GM12873 (cell line): ENCODE data around the gene FOXA1.

Source experiments
- CTCF ChIP-seq: IDR thresholded peaks from 2 replicates; pipeline ENCODE4 v1.5.1; 2012; ENCODE audit warnings: low read depth, mild to moderate bottlenecking, moderate library complexity, low read length, control low read depth; ENCODE audit not compliant: insufficient read depth; ENCODE audit errors: missing control alignments

FOXA1 gene

DNA sequence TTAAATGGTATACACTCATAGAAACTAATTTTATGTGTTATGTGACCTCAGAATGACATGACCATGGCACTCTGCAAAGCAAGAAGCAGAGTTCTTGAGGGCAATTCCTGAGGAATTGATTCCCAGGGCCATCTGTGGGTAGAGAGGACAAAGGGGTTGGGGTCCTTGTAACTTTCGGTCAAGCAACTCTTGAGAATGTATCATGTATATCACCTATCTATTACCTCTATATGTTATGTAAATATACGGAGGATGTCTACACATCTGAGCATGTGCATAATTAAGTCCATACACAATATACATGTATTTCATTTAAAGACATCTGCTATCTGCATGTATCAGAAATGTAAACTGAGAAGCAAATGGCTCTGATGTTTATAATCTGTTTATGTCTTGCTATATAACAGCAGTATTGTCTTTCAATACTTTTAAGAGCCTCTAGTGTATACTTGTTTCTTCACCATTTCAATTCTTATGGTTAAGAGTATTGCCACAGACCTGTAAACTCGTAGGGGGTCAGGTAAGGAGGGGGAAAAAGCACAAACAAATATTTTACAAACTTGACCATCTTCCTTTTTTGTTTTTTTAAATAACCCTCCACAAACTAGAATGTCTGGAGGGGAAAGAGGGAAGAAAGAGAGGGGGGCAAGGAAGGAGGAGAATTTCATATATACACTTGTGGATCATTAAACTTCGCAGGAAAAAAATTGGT is 4.5 kb downstream of the FOXA1 start:
- no peak for TF ChIP-seq CTCF

DNA sequence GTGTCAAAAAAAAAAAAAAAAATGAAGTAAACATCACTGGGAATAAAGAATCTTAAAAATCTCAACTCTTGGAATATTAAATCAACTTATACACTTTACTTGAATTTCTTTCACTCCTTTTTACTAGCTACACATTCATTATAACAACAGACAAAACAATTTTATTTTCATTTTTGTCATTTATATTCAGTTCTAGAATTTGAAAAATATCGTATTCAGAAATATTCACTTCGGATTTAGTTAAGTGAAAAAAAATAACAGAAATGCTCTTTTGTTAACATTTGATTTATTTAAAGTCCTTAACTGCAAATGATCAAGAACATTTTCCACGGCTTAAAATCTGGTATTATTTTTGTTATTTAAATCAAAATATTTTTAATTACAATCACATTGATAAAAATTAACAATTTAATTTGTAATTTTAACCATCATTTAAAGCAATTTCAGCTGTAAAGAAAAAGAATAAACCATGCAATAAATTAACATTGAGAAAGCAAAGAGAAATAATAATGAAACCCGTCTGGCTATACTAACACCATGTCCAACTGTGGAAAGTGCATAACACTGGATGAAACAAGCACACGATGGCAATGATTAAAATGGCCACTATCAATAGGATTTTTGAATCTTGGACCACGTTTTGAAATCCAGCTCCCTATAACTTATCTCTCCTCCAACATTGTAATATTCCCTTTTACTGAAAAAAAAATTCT is 5.2 kb downstream of the FOXA1 start:
- no peak for TF ChIP-seq CTCF

- TF ChIP-seq CTCF = no peak
Observed at GRCh38 chr14:37588956-37589714, 5.9 kb downstream of the FOXA1 start.

- TF ChIP-seq CTCF = no peak
Observed at GRCh38 chr14:37588667-37588955, 6.4 kb downstream of the FOXA1 start.

DNA sequence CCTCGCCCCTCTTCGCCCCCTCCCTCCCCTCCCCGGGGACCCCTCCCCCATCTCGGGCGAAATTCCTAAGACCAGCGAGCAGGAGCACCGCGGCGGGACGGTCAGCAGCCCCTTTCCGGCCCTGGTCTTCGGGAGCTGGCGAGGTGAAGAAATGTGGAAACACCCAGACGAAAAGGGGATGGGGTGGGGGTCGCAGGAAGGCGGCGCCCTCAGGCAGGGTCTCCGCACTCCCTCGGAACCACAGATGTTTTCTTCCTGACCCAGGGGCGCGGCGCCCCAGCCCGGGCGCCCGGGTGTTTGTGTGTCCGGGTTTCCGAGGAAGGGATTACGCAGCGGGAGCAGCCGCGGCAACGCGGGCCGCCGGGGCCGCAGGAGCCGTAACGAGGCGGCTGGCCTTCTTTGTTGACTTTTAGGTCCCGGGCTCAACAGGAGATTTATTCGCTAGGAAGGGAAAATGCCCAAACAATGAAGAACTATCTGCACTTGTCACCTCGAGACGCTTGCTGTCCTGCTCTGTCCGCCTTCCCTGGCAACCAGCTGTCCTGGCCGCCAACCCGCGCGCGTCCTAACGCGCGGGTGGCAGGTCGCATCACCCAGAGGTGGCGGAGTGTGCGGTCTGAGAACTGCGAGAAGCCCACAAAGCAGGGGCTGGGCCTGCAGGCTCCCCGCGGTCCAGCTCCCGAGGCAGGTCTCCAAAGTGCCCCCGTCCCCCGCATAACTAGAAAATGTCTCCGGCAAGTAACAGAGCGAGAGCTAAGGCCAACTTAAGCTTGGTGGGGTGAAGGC is 7.0 kb downstream of the FOXA1 start:
- TF ChIP-seq CTCF = no peak

DNA sequence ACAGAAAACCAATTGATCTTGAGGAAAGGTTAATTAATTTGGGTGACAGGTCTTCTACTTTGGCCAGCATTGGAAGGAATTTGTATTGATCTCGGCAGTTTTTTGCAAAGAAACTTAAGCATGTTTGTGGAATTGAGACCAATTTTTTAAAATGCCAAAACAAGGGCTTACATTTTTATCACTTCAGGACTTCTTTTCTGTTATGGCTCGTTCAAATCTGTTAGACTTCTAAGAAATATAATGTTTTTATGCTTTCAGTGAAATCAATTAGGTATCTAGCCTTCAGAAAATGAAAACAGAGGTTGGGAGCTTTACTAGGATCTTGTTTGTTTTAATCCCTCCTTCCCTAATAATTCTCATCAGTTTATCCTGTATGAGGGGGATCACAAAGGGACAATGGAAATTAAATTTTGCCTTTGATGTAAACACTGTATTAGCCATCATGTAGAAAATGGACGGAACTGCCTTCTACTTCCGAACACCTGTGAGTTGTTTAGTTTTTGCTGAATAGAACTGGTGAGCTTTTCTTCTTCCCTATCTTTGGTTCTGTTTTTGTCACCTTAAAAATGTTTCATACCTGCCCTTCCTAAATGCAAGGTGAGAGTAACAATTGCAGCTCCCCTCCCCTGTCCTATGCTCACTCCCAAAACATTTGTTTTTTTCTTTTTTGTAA is 7.8 kb downstream of the FOXA1 start:
- TF ChIP-seq CTCF = no peak

DNA sequence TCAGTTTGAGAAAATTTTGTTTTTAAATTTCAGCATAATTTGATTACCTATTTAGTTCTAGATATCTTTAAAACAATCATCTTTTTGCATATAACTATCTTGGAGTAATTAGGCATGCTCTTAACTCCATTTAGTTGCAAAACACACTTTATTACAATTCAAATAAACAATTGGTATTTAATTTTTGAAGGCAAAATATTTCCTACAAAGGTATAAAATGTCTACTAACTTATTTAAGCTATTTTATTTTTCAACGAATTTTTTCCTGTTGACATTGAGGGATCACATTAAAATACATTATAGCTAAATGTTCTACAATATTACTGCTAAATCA is 8.3 kb downstream of the FOXA1 start:
- no peak for TF ChIP-seq CTCF
